ENCODE results near the gene SLIT3.

DNA sequence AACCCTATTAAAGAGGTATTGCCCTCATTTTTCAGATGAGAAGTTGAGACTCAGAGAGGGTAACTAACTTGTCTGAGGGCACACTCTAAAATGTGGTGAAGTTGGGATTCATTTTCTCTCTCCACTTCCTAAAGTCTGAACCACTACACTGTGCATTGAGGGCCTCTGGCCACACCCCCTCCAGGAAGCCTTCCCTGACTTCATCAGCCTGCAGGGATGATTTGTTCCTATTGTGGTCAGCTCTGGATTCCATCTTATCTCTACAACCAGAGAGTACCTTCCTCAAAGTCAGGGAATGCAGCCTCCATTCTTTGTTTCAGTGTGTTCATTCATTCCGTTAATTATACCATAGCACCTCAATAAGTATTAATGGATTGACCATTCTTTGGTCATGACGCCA is 365.8 kb downstream of the SLIT3 start:
- TF ChIP-seq CTCF (IDR thresholded peaks at IDR 0.05) (no peak), POLR2A (IDR thresholded peaks at IDR 0.05) (no peak)

All from right lobe of liver (tissue), 4 donors.